ENCODE results near the gene ITIH5.

GRCh38 chr10:7520507-7521485 lies 146.0 kb downstream of the ITIH5 start:
- no peak for TF ChIP-seq FOXA1 (IDR thresholded peaks at IDR 0.05)
- no peak for TF ChIP-seq FOXA1 (CRISPR knock-in tag; IDR thresholded peaks at IDR 0.05)
- TF ChIP-seq, protein P1, sequence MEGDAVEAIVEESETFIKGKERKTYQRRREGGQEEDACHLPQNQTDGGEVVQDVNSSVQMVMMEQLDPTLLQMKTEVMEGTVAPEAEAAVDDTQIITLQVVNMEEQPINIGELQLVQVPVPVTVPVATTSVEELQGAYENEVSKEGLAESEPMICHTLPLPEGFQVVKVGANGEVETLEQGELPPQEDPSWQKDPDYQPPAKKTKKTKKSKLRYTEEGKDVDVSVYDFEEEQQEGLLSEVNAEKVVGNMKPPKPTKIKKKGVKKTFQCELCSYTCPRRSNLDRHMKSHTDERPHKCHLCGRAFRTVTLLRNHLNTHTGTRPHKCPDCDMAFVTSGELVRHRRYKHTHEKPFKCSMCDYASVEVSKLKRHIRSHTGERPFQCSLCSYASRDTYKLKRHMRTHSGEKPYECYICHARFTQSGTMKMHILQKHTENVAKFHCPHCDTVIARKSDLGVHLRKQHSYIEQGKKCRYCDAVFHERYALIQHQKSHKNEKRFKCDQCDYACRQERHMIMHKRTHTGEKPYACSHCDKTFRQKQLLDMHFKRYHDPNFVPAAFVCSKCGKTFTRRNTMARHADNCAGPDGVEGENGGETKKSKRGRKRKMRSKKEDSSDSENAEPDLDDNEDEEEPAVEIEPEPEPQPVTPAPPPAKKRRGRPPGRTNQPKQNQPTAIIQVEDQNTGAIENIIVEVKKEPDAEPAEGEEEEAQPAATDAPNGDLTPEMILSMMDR (CRISPR knock-in tag; IDR thresholded peaks at IDR 0.05), result no peak
- no peak for TF ChIP-seq KDM1A (CRISPR knock-in tag; IDR thresholded peaks at IDR 0.05)
- TF ChIP-seq EHMT2 (IDR thresholded peaks at IDR 0.05; ENCODE audit: borderline replicate concordance, low read depth, low read length), result no peak
- TF ChIP-seq GLMP (CRISPR knock-in tag; IDR thresholded peaks at IDR 0.05; ENCODE audit: borderline replicate concordance), result no peak
- TF ChIP-seq HOXA7 (CRISPR knock-in tag; IDR thresholded peaks at IDR 0.05), result no peak
- TF ChIP-seq, protein P2, sequence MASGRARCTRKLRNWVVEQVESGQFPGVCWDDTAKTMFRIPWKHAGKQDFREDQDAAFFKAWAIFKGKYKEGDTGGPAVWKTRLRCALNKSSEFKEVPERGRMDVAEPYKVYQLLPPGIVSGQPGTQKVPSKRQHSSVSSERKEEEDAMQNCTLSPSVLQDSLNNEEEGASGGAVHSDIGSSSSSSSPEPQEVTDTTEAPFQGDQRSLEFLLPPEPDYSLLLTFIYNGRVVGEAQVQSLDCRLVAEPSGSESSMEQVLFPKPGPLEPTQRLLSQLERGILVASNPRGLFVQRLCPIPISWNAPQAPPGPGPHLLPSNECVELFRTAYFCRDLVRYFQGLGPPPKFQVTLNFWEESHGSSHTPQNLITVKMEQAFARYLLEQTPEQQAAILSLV (CRISPR knock-in tag; IDR thresholded peaks at IDR 0.05; ENCODE audit: borderline replicate concordance), result no peak
- TF ChIP-seq CBX5 (CRISPR knock-in tag; IDR thresholded peaks at IDR 0.05; ENCODE audit: borderline replicate concordance), result no peak
- TF ChIP-seq TCF7L2 (IDR thresholded peaks at IDR 0.05; ENCODE audit: low read depth, low read length), result no peak
- TF ChIP-seq, protein P3, sequence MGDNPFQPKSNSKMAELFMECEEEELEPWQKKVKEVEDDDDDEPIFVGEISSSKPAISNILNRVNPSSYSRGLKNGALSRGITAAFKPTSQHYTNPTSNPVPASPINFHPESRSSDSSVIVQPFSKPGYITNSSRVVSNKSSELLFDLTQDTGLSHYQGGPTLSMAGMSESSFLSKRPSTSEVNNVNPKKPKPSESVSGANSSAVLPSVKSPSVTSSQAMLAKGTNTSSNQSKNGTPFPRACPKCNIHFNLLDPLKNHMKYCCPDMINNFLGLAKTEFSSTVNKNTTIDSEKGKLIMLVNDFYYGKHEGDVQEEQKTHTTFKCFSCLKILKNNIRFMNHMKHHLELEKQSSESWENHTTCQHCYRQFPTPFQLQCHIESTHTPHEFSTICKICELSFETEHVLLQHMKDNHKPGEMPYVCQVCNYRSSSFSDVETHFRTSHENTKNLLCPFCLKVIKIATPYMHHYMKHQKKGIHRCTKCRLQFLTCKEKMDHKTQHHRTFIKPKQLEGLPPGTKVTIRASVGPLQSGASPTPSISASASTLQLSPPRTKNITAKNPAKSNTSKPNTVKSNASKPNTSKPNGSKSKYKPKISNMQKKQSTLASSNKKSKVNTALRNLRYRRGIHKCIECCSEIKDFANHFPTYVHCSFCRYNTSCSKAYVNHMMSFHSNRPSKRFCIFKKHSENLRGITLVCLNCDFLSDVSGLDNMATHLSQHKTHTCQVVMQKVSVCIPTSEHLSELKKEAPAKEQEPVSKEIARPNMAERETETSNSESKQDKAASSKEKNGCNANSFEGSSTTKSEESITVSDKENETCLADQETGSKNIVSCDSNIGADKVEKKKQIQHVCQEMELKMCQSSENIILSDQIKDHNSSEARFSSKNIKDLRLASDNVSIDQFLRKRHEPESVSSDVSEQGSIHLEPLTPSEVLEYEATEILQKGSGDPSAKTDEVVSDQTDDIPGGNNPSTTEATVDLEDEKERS (CRISPR knock-in tag; IDR thresholded peaks at IDR 0.05), result no peak
- no peak for TF ChIP-seq HOXA5 (CRISPR knock-in tag; IDR thresholded peaks at IDR 0.05)
- no peak for TF ChIP-seq HOXD1 (CRISPR knock-in tag; IDR thresholded peaks at IDR 0.05)
- TF ChIP-seq, protein P4, sequence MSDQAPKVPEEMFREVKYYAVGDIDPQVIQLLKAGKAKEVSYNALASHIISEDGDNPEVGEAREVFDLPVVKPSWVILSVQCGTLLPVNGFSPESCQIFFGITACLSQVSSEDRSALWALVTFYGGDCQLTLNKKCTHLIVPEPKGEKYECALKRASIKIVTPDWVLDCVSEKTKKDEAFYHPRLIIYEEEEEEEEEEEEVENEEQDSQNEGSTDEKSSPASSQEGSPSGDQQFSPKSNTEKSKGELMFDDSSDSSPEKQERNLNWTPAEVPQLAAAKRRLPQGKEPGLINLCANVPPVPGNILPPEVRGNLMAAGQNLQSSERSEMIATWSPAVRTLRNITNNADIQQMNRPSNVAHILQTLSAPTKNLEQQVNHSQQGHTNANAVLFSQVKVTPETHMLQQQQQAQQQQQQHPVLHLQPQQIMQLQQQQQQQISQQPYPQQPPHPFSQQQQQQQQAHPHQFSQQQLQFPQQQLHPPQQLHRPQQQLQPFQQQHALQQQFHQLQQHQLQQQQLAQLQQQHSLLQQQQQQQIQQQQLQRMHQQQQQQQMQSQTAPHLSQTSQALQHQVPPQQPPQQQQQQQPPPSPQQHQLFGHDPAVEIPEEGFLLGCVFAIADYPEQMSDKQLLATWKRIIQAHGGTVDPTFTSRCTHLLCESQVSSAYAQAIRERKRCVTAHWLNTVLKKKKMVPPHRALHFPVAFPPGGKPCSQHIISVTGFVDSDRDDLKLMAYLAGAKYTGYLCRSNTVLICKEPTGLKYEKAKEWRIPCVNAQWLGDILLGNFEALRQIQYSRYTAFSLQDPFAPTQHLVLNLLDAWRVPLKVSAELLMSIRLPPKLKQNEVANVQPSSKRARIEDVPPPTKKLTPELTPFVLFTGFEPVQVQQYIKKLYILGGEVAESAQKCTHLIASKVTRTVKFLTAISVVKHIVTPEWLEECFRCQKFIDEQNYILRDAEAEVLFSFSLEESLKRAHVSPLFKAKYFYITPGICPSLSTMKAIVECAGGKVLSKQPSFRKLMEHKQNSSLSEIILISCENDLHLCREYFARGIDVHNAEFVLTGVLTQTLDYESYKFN (CRISPR knock-in tag; conservative IDR thresholded peaks at IDR 0.05), result no peak
